ENCODE results near the gene PACRG. TPM values are rescaled to one million over a fixed set of nuclear protein-coding genes. Genes with fewer than 3 reads are reported as not detected.

The PACRG gene
- total RNA-seq, 1 donor: under 0.01 TPM

- H3K4me3 ChIP-seq (ENCODE audit: low read depth, low read length): no peak overlapping the region
- TF ChIP-seq CTCF (IDR thresholded peaks at IDR 0.05; ENCODE audit: insufficient read depth, low read depth, low read length): no peak
- no peak for DNase-seq (ENCODE audit: low read depth)
Observed at GRCh38 chr6:163282672-163283071, 554.9 kb downstream of the PACRG start.

- no peak overlapping the region for H3K4me3 ChIP-seq (ENCODE audit: low read depth, low read length)
- no peak for TF ChIP-seq CTCF (IDR thresholded peaks at IDR 0.05; ENCODE audit: insufficient read depth, low read depth, low read length)
- DNase-seq (ENCODE audit: low read depth): no peak
Observed at GRCh38 chr6:163284151-163284550, 556.4 kb downstream of the PACRG start.

GRCh38 chr6:163285691-163286090 lies 557.9 kb downstream of the PACRG start:
- H3K4me3 ChIP-seq (ENCODE audit: low read depth, low read length): no peak overlapping the region
- TF ChIP-seq CTCF (IDR thresholded peaks at IDR 0.05; ENCODE audit: insufficient read depth, low read depth, low read length): no peak
- DNase-seq (ENCODE audit: low read depth): no peak

DNA sequence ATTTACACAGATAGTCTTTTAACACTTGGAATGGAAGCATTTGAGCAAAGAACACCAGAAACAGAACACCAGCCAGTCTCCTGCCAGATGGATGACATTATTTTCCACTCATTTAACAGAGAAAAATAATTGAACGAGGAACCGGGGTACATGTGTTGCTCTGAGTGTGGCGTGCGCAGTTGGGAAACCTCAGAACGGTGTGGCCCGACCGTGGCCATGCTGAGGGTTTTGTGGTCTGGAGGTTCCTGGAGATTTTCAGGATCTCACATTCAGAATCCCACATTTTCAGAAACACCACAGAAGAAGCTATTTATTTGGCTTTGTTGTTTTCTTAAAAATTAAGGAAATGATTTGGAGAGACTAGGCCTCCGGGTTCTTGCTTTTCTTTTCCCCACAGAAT lies 559.9 kb downstream of the PACRG start:
- no peak for DNase-seq (ENCODE audit: low read depth)
- no peak overlapping the region for H3K4me3 ChIP-seq (ENCODE audit: low read depth, low read length)
- no peak for TF ChIP-seq CTCF (IDR thresholded peaks at IDR 0.05; ENCODE audit: insufficient read depth, low read depth, low read length)

DNA sequence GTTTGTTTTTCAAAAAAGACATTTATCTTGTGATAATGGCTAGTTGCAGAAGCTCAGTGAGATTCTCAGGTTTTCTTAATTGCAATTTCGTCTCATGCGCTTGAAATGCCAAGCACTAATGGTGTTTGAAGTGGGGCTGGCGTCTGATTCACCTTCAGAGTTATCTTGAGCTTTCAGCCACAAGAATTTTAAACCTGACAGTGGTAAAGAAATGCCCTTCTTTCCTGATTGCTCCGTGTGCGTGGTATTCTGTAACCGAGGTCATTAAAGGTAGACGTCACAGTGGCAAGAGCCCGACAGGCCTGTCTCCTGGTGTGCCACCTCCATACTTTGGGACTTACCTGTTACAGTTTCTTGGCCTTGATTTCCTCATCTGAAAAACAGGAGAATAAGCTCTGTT lies 560.3 kb downstream of the PACRG start:
- no peak for DNase-seq (ENCODE audit: low read depth)
- TF ChIP-seq CTCF (IDR thresholded peaks at IDR 0.05; ENCODE audit: insufficient read depth, low read depth, low read length): no peak
- no peak overlapping the region for H3K4me3 ChIP-seq (ENCODE audit: low read depth, low read length)

DNA sequence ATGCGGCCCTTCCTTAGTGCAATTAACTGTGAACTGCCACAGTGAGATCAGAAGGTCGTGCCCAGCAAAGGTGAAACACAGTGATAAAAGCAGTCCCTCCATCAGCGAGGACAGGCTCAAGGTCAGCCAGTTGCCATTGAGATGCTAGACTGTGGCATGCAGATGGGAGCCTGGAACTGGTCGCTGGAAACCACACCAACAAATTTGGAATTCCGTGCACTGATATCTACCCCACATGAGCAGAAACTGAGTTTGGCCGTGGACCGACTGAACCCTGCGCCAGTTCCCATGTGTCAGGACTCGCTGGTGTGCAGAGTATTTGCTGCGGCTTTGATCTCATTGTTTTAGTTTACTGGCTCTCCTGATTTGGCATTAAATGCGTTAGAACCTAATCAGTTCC lies 561.1 kb downstream of the PACRG start:
- DNase-seq (ENCODE audit: low read depth): no peak
- H3K4me3 ChIP-seq (ENCODE audit: low read depth, low read length): no peak overlapping the region
- TF ChIP-seq CTCF (IDR thresholded peaks at IDR 0.05; ENCODE audit: insufficient read depth, low read depth, low read length): no peak

DNA sequence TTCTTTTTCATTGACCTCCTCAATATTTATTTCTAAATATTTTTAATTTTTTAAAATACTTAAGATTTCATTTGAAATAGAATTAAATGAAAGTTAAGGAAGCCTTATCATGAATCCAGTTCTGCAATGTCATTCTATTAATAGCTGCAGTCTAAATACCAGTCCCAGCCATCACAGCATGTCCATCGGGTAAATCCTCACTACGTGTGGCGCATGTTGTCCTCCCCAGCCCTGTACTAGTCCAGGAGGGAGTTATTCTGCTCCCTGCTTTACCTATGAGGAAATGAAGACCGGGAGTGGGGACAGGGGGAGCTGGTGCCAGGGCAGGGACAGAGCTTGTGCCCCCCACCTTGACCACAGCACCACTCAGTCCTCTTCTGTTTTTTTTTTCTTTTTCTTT lies 561.7 kb downstream of the PACRG start:
- no peak overlapping the region for H3K4me3 ChIP-seq (ENCODE audit: low read depth, low read length)
- no peak for TF ChIP-seq CTCF (IDR thresholded peaks at IDR 0.05; ENCODE audit: insufficient read depth, low read depth, low read length)

More for the DNA sequence above, 561.7 kb downstream of the PACRG start:
- no peak for DNase-seq (ENCODE audit: low read depth)

All from fibroblast of villous mesenchyme (primary cell).